Left lung (tissue), 10 donors: Measurements from ENCODE around the gene RPAP3. TPM values are rescaled to one million over a fixed set of nuclear protein-coding genes. Genes with fewer than 3 reads are reported as not detected.
A peak's percentile ranks its signal among the peaks of the same experiment; 100 is the strongest.

ENCODE experiments used
- ATAC-seq: fragments of 200-7000 bp; cut with Tn5 transposase; one replicate; pipeline ENCODE4 v1.9.1; 2020; ENCODE audit warnings: moderate library complexity
- DNase-seq, 4 donors: peaks; one replicate each; pipeline ENCODE4 v3.0.0-alpha.2; 2013 to 2020
- H3K27ac ChIP-seq, 2 donors: fragments of 200-600 bp; sonication (generic) in 1 of 2; one replicate each; pipeline versions ENCODE4 v1.5.0 to v1.8.0; 2020 to 2021
- H3K27me3 ChIP-seq, 2 donors: fragments of 200-600 bp; sonication (generic) in 1 of 2; one replicate each; pipeline versions ENCODE4 v1.5.0 to v1.8.0; 2020 to 2021
- H3K36me3 ChIP-seq, 2 donors: fragments of 200-600 bp; sonication (generic) in 1 of 2; one replicate each; pipeline versions ENCODE4 v1.5.0 to v1.8.0; 2020 to 2021
- H3K4me1 ChIP-seq, 2 donors: fragments of 200-600 bp; one replicate each; pipeline ENCODE4 v1.8.0; 2021
- H3K4me3 ChIP-seq, 2 donors: fragments of 200-600 bp; sonication (generic) in 1 of 2; one replicate each; pipeline versions ENCODE4 v1.5.0 to v1.8.0; 2020 to 2021; ENCODE audit warnings: mild to moderate bottlenecking in 1 of 2
- H3K9me3 ChIP-seq, 2 donors: fragments of 200-600 bp; sonication (generic) in 1 of 2; one replicate each; pipeline versions ENCODE4 v1.5.0 to v1.8.0; 2020 to 2021
- CTCF ChIP-seq, 2 donors: fragments of 200-600 bp; sonication (generic) in 1 of 2; IDR thresholded peaks; one replicate each; pipeline versions ENCODE4 v1.5.0 to v1.8.0; 2021; ENCODE audit warnings: antibody characterized with exemption in 2 of 2
- intact Hi-C, 2 donors: fragments of 100-400 bp; cut with DNase I; formaldehyde crosslinking; loops; one replicate each; pipeline versions ENCODE4 v1.11.2 to v1.14.2; 2022
- polyA plus RNA-seq, 6 donors: library from polyadenylated mRNA; unstranded; fragments of 120-200 nt; gene quantifications; one replicate each; pipeline ENCODE4 v1.2.1, GENCODE V29; 2013; ENCODE audit not compliant: insufficient read length in 6 of 6
- total RNA-seq, 2 donors: library from RNA; stranded (reverse); fragmentation: NEBNext Ultra II Directional; extraction: Animal tissue kit (Norgen Biotek cat#: 25700); gene quantifications; one replicate each; pipeline ENCODE4 v1.2.1, GENCODE V29; 2021
- donor health status: DM: no; HTN: yes; CAD: no.
- donor health status: DM: no; HTN: no; CAD: no.

Gene RPAP3
- total and polyA plus RNA-seq, 8 donors = 18.5 to 41.6 (median 35.1) TPM

- TF ChIP-seq CTCF (IDR thresholded peaks at IDR 0.05) = peak; percentile 76 to 82
- DNase-seq (peak in 3 of 4 donors; percentile 71 to 83 (median 78)), ATAC-seq (peak; percentile 75)
- no peaks in the 10 kb centered on the region for H3K36me3 ChIP-seq
- no peak overlapping the region for H3K27ac ChIP-seq
- intact Hi-C loops = loop anchor here in 1 of 2 donors (2.0 to 5.0 kb wide), 2 partner anchors 62 to 123 kb away; no protein-coding TSS in a partner anchor
- no peak overlapping the region for H3K4me3 ChIP-seq
- peaks cover 19 to 36% of the 10 kb centered on the region in 2 donors for H3K4me1 ChIP-seq
- H3K9me3 ChIP-seq = no peaks in the 10 kb centered on the region
- no peaks in the 10 kb centered on the region for H3K27me3 ChIP-seq
Measured at GRCh38 chr12:47715393-47715876, 9.6 kb upstream of the RPAP3 start.

GRCh38 chr12:47714826-47715386, 9.1 kb upstream of the RPAP3 start:
- Histone ChIP-seq H3K27ac (no peak overlapping the region), H3K4me3 (no peak overlapping the region), H3K27me3 (no peaks in the 10 kb centered on the region), H3K4me1 (peaks cover 19 to 36% of the 10 kb centered on the region in 2 donors), H3K9me3 (no peaks in the 10 kb centered on the region), H3K36me3 (no peaks in the 10 kb centered on the region)
- ATAC-seq (no peak), DNase-seq (no peak)
- intact Hi-C loops = loop anchor here in 1 of 2 donors (2.0 to 5.0 kb wide), 2 partner anchors 62 to 124 kb away; no protein-coding TSS in a partner anchor
- no peak for TF ChIP-seq CTCF (IDR thresholded peaks at IDR 0.05)

GRCh38 chr12:47712171-47712570, 6.3 kb upstream of the RPAP3 start:
- ATAC-seq (no peak), DNase-seq (no peak)
- TF ChIP-seq CTCF (IDR thresholded peaks at IDR 0.05) = no peak
- intact Hi-C loops = no loop called here
- no peaks in the 10 kb centered on the region for H3K36me3 ChIP-seq
- H3K27me3 ChIP-seq = no peaks in the 10 kb centered on the region
- no peak overlapping the region for H3K27ac ChIP-seq
- H3K4me3 ChIP-seq = no peak overlapping the region
- H3K9me3 ChIP-seq = no peaks in the 10 kb centered on the region
- H3K4me1 ChIP-seq = peaks cover 11 to 44% of the 10 kb centered on the region in 2 donors

- DNase-seq = no peak
Measured at GRCh38 chr12:47711448-47711847, 5.6 kb upstream of the RPAP3 start.

More at GRCh38 chr12:47711448-47711847, 5.6 kb upstream of the RPAP3 start:
- Histone ChIP-seq H3K36me3 (no peaks in the 10 kb centered on the region), H3K4me3 (no peak overlapping the region), H3K27ac (no peak overlapping the region), H3K4me1 (peaks cover 15 to 44% of the 10 kb centered on the region in 2 donors), H3K9me3 (no peaks in the 10 kb centered on the region), H3K27me3 (no peaks in the 10 kb centered on the region)
- intact Hi-C loops = no loop called here
- ATAC-seq = no peak
- TF ChIP-seq CTCF (IDR thresholded peaks at IDR 0.05) = no peak
